ENCODE measurements around the gene ENAH.
"Not testable (repeated sequence)": the region's sequence is repeated elsewhere in the genome, so short reads cannot be mapped to it uniquely, and the experiment has no call there.

The ENAH gene

GRCh38 chr1:225644666-225645065, 8.3 kb downstream of the ENAH start:
- no peak for DNase-seq (ENCODE audit: low read depth)

GRCh38 chr1:225642177-225642576, 10.7 kb downstream of the ENAH start:
- DNase-seq (ENCODE audit: low read depth): no peak

GRCh38 chr1:225638853-225639252, 14.1 kb downstream of the ENAH start:
- no peak for DNase-seq (ENCODE audit: low read depth)

GRCh38 chr1:225637651-225638199, 15.2 kb downstream of the ENAH start:
- no peak for DNase-seq (ENCODE audit: low read depth)

GRCh38 chr1:225636992-225637391, 15.9 kb downstream of the ENAH start:
- not testable (repeated sequence) for DNase-seq (ENCODE audit: low read depth)

GRCh38 chr1:225635649-225636048, 17.3 kb downstream of the ENAH start:
- DNase-seq (ENCODE audit: low read depth): no peak

GRCh38 chr1:225632836-225633235, 20.1 kb downstream of the ENAH start:
- DNase-seq (ENCODE audit: low read depth): not testable (repeated sequence)

GRCh38 chr1:225631021-225631663, 21.8 kb downstream of the ENAH start:
- DNase-seq (ENCODE audit: low read depth): no peak

- DNase-seq (ENCODE audit: low read depth): no peak
Observed at GRCh38 chr1:225629483-225629882, 23.4 kb downstream of the ENAH start.

- not testable (repeated sequence) for DNase-seq (ENCODE audit: low read depth)
Observed at GRCh38 chr1:225628794-225629193, 24.1 kb downstream of the ENAH start.

- DNase-seq (ENCODE audit: low read depth): no peak
Observed at GRCh38 chr1:225627304-225627947, 25.5 kb downstream of the ENAH start.

- no peak for DNase-seq (ENCODE audit: low read depth)
Observed at GRCh38 chr1:225626698-225627097, 26.2 kb downstream of the ENAH start.

- DNase-seq (ENCODE audit: low read depth): no peak
Observed at GRCh38 chr1:225617956-225618355, 35.0 kb downstream of the ENAH start.

GRCh38 chr1:225617479-225617878, 35.4 kb downstream of the ENAH start:
- DNase-seq (ENCODE audit: low read depth): no peak

- DNase-seq (ENCODE audit: low read depth): not testable (repeated sequence)
Observed at GRCh38 chr1:225615403-225615790, 37.5 kb downstream of the ENAH start.

- no peak for DNase-seq (ENCODE audit: low read depth)
Observed at GRCh38 chr1:225613006-225613405, 39.9 kb downstream of the ENAH start.

- DNase-seq (ENCODE audit: low read depth): no peak
Observed at GRCh38 chr1:225612287-225612686, 40.6 kb downstream of the ENAH start.

- no peak for DNase-seq (ENCODE audit: low read depth)
Observed at GRCh38 chr1:225611537-225612223, 41.2 kb downstream of the ENAH start.

GRCh38 chr1:225610539-225610938, 42.4 kb downstream of the ENAH start:
- no peak for DNase-seq (ENCODE audit: low read depth)

- DNase-seq (ENCODE audit: low read depth): no peak
Observed at GRCh38 chr1:225608014-225608796, 44.7 kb downstream of the ENAH start.

GRCh38 chr1:225607355-225607754, 45.6 kb downstream of the ENAH start:
- no peak for DNase-seq (ENCODE audit: low read depth)
